Dedifferentiated amniotic fluid mesenchymal stem cell (primary cell): ENCODE results near the gene KRTAP17-1.
"Not testable (repeated sequence)": the region's sequence is repeated elsewhere in the genome, so short reads cannot be mapped to it uniquely, and the experiment has no call there.

ENCODE experiments used
- DNase-seq: peaks from one replicate; pipeline ENCODE4 v3.0.0-alpha.2; 2016; ENCODE audit errors: extremely low spot score

The KRTAP17-1 gene

DNA sequence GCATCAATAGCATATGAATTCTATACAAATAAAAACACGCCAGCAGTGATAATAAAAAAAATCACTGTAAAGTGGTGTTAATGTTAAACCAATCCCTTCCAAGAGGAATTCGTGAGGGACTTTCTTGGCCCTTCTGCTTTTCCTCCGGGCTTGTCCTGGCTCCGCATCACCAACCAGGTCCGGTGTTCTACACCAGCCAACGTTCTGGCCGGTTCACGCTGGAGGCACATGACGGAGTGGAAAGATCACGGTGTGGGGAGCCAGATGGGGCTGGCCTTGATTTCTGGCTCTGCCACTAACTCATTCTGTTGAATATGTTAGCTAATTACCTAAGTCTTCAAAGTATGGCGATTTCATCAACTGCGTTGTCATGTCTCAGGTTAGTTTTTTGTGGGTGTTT lies 11.4 kb downstream of the KRTAP17-1 start:
- DNase-seq, result no peak

- DNase-seq, result no peak
Observed at GRCh38 chr17:41302981-41303380, 12.5 kb downstream of the KRTAP17-1 start.

- no peak for DNase-seq
Observed at GRCh38 chr17:41301916-41302901, 13.3 kb downstream of the KRTAP17-1 start, which contains the start of gene KRTAP29-1. Gene KRTAP29-1, minus strand, starts transcription at chr17:41302851. Its CDS starts 0 bp downstream, at chr17:41302851.

- no peak for DNase-seq
Observed at GRCh38 chr17:41301204-41301790, 14.2 kb downstream of the KRTAP17-1 start.

DNA sequence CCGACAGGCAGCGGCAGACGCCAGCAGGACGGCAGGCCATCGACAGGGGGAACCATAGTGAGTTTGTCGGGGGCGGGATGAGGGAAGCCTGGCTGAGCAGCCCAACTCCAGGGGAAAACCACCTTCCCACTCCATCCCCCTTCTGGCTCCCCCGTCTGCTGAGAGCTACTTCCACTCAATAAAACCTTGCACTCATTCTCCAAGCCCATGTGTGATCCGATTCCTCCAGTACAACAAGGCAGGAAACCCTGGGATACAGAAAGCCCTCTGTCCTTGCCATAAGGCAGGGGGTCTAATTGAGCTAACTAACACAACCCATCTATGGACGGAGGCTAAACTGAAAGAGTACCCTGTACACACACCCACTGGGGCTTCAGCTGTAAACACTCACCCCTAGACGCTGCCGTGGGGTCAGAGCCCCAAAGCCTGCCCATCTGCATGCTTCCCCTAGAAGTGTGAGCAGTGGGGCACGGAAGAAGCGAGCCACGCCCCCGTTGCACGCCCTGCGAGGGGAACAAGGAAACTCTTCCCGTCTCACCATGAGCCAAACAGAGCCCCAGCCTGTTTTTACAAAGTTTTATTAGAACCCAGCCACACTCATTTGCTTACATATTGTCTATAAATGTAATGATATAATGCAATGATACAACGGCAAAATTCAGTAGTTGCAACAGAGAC lies 16.9 kb downstream of the KRTAP17-1 start:
- DNase-seq, result no peak

DNA sequence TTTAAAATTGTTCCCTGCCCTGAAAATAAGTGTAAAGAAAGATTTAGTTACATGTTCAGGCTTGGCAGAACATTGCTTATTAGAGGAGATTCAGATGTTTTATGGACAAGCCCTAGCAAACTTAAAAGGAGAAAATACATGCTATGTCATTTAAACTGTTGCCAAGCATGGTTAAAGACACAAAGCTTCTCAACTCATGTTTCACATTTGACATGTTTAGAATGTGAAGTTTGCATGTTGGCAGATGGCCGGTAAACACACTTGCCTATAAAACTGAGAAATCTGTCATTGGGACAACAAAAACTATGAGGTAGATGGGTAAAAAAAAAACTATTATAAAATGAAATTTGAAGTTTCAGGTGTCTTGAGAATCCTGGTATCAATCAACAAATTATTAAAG lies 18.7 kb downstream of the KRTAP17-1 start:
- no peak for DNase-seq

DNA sequence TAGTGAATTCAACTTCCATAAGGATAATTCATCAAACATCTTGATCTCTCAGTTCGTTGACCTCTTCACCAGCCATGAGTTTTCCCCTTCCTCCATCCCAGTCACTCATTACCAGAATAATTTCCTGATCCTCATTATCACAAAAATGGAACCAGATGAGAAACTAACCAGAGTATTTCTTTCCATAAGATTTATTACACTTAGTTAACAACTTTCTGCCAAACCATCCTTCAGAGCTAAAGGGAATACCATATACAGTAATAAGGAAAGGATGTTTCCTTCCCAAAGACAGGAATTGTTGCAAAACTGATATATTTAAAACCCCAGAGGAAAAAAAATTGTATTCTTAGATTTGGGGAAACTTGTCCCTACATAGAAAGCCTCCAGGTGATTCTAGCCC lies 21.5 kb downstream of the KRTAP17-1 start:
- no peak for DNase-seq

DNA sequence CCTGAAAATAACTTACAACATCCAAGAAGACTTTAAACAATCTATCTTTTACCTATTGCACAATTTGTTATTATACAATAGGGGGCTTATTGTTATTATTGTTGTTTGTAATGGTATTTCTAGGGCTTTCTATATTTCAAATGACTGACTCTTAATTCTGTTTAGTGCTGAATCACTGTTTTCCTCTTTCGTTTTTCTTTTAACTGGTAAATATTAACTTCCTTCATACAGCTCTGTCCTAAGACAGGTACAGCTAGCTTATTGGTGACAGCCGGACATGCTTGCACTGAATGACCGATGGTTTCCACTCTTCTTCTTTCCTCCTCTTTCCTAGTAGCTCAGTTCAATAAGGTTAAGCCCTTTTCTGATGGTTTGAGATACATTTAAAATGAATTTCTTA lies 28.5 kb downstream of the KRTAP17-1 start:
- no peak for DNase-seq

DNA sequence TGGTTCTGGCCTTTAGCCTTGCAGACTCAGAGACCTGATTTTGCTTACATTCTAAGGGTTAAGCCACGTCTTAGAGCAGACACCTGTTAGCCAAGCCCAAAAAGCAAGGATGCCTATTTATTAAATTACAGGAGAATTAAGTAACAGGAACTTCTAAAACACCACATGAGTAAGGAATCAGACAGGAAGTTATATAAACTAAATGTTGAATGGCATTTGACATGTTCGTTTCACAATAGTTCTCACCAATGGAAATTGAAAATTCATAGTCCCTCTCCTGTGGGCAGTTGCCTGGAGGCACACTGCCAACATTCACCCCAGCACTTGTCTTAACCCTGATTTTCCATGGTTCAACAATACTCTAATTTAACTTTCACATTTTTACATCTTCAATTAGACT lies 31.0 kb downstream of the KRTAP17-1 start:
- DNase-seq, result no peak

DNA sequence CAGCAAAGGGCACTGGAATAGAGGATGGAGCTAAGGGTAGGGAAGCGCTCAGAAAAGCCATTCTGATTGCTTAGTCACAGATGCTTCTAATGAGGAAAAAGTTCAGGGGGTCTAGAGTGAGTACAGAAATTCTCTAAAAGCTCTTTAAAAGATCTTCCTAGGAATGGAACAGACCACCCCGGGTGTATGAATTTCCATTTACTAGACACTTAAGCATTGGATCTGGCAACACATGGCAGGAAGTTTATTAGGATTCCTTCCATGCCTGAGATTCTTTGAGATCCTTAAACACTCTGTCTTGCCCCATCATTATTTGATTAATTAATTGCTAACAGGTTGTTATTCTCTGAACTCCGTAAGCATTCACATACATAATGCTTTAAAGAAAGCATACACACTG lies 31.5 kb downstream of the KRTAP17-1 start:
- no peak for DNase-seq

DNA sequence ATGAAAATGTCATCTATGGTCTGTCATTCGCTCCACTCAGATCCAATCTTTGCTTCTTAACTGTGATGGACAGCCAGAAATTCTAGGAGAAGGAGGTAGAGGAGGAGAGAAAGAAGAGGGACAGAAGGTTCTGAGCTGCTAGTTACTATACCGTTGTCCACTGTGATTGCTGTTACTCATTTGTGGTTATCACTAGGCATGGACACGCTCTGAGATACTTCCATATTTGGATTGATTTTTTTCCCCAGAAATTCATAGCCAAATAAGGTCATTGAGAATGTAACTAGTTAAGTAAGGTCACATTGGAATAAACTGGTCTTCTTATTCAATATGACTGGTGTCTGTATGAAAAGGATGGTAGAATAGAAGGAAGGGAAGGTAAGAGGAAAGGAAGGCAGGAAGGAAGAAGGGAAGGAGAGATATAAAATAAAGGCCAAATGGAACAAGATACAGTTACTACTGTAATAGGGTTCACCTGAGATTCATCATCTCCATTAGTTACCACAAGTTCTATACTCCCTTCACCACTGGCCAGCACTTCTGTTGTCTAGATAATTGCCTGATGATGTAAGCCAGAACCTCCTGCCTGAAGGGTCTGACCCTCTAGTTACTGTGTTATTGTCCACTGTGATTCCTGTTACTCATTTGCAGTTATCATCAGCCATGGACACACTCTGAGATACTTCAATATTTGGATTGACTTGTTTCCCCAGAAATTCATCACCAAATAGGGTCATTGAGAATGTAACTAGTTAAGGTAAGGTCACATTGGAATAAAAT lies 37.1 kb downstream of the KRTAP17-1 start:
- no peak for DNase-seq

GRCh38 chr17:41275648-41276190 lies 39.8 kb downstream of the KRTAP17-1 start, which contains the start of gene KRTAP9-7:
Gene KRTAP9-7, plus strand, starts transcription at chr17:41275698. Its CDS starts 0 bp downstream, at chr17:41275698.
- not testable (repeated sequence) for DNase-seq

DNA sequence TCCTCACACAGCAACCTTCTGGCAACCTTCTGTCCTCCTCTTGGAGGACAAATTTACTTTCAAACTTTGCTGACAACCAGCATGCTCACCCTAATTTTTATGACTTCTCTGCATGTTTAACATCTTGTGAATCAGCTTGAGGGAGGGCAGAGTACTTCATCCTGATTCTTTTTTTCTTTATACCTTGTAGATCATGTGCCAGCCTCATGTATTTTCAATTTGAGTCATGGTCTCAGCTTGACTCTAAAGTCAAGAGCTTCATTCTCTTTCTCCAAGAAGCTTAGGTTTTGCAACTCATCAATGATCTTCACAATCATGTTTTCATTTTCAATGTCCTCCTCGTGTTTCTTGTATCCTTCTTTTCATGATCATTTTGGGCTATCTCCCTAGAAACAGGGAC lies 43.7 kb downstream of the KRTAP17-1 start:
- DNase-seq, result no peak

DNA sequence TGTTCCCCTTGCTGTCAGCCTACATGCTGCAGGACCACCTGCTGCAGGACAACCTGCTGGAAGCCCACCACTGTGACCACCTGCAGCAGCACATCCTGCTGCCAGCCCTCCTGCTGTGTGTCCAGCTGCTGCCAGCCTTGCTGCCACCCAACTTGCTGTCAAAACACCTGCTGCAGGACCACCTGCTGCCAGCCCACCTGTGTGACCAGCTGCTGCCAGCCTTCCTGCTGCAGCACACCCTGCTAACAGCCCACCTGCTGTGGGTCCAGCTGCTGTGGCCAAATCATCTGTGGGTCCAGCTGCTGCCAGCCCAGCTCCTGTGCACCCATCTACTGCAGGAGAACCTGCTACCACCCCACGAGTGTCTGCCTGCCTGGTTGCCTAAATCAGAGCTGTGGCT lies 44.2 kb downstream of the KRTAP17-1 start:
- not testable (repeated sequence) for DNase-seq

DNA sequence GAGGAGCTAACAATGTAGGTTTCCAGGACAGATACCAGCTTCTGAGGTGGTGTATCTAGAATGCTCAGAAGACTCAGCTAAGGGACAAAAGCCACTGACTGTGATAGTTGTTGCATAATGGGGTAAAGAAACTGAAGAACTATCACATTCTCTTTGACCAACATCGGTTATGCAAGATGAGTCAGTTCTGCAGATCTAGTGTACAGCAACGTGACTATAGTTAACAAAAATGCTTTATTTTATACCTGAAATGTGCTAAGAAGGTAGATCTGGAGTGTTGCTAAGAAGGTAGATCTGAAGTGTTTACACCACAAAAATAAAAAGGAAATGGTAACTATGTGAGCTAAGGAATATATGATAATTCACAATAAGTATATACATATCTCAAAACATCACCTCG lies 47.8 kb downstream of the KRTAP17-1 start:
- DNase-seq, result no peak

DNA sequence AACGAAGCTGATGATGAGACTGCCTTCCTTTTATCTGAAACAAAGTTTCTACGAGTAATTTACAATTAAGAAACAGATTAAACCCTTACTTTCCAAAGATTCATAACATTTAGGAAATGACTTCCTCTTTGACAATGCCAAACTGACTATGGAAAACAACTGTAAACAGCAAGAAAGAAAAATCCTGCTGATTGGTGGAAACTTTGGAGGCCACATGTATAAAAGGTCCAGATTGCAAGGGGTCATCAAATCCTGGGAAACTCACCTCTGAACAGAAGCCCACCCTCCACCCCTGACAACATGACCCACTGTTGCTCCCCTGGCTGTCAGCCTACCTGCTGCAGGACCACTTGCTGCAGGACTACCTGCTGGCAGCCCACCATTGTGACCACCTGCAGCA lies 50.4 kb downstream of the KRTAP17-1 start, which contains the start of gene KRTAP9-6:
KRTAP9-6 (plus strand) TSS at position 301 of the 400 bp plus-strand sequence; CDS start at position 301, 0 bp downstream.
- no peak for DNase-seq
